ENCODE measurements around the gene KICS2. TPM values are rescaled to one million over a fixed set of nuclear protein-coding genes. Genes with fewer than 3 reads are reported as not detected.

Gene KICS2
- 1 to 10 TPM; 5.0 to 6.3 (median 5.8) TPM for polyA plus RNA-seq (ENCODE audit: insufficient read length in 4 of 4)

- peak; percentile 84 to 94 (median 88) for DNase-seq (ENCODE audit: low read depth in 4 of 4, low spot score in 3 of 4)
These were observed at the start of gene KICS2 for GRCh38 chr12:64222009-64222765. TSS of gene KICS2 (minus strand) at chr12:64222296. CDS start at chr12:64222237, 59 bp downstream.

GRCh38 chr12:64270411-64270810 lies 48.3 kb upstream of the KICS2 start:
- no peak for DNase-seq (ENCODE audit: low read depth in 4 of 4, low spot score in 3 of 4)

GRCh38 chr12:64269161-64269560 lies 47.1 kb upstream of the KICS2 start:
- no peak for DNase-seq (ENCODE audit: low read depth in 4 of 4, low spot score in 3 of 4)

- DNase-seq (ENCODE audit: low read depth in 4 of 4, low spot score in 3 of 4), result no peak
These were observed 46.3 kb upstream of the KICS2 start for GRCh38 chr12:64268409-64268808.

- no peak for DNase-seq (ENCODE audit: low read depth in 4 of 4, low spot score in 3 of 4)
These were observed 43.7 kb upstream of the KICS2 start for GRCh38 chr12:64265839-64266238.

GRCh38 chr12:64261813-64262212 lies 39.7 kb upstream of the KICS2 start:
- DNase-seq (ENCODE audit: low read depth in 4 of 4, low spot score in 3 of 4), result no peak

- no peak for DNase-seq (ENCODE audit: low read depth in 4 of 4, low spot score in 3 of 4)
These were observed 36.5 kb upstream of the KICS2 start for GRCh38 chr12:64258576-64258975.

GRCh38 chr12:64256166-64256800 lies 34.2 kb upstream of the KICS2 start:
- DNase-seq (ENCODE audit: low read depth in 4 of 4, low spot score in 3 of 4), result peak; percentile 45 to 60 (median 52)

- no peak for DNase-seq (ENCODE audit: low read depth in 4 of 4, low spot score in 3 of 4)
These were observed 33.2 kb upstream of the KICS2 start for GRCh38 chr12:64255249-64255648.

GRCh38 chr12:64253356-64253755 lies 31.3 kb upstream of the KICS2 start:
- no peak for DNase-seq (ENCODE audit: low read depth in 4 of 4, low spot score in 3 of 4)

GRCh38 chr12:64252681-64253080 lies 30.6 kb upstream of the KICS2 start:
- no peak for DNase-seq (ENCODE audit: low read depth in 4 of 4, low spot score in 3 of 4)

- no peak for DNase-seq (ENCODE audit: low read depth in 4 of 4, low spot score in 3 of 4)
These were observed 21.7 kb upstream of the KICS2 start for GRCh38 chr12:64243809-64244208.

GRCh38 chr12:64240781-64241180 lies 18.7 kb upstream of the KICS2 start:
- no peak for DNase-seq (ENCODE audit: low read depth in 4 of 4, low spot score in 3 of 4)

- no peak for DNase-seq (ENCODE audit: low read depth in 4 of 4, low spot score in 3 of 4)
These were observed 15.3 kb upstream of the KICS2 start for GRCh38 chr12:64237382-64237781.

GRCh38 chr12:64236549-64236948 lies 14.5 kb upstream of the KICS2 start:
- DNase-seq (ENCODE audit: low read depth in 4 of 4, low spot score in 3 of 4), result no peak

- DNase-seq (ENCODE audit: low read depth in 4 of 4, low spot score in 3 of 4), result no peak
These were observed 10.1 kb upstream of the KICS2 start for GRCh38 chr12:64232196-64232595.

GRCh38 chr12:64229796-64230195 lies 7.7 kb upstream of the KICS2 start:
- no peak for DNase-seq (ENCODE audit: low read depth in 4 of 4, low spot score in 3 of 4)

GRCh38 chr12:64229240-64229639 lies 7.1 kb upstream of the KICS2 start:
- DNase-seq (ENCODE audit: low read depth in 4 of 4, low spot score in 3 of 4), result no peak

- no peak for DNase-seq (ENCODE audit: low read depth in 4 of 4, low spot score in 3 of 4)
These were observed 3.5 kb upstream of the KICS2 start for GRCh38 chr12:64225626-64226025.

GRCh38 chr12:64221651-64222008 lies 466 bp downstream of the KICS2 start:
- peak; percentile 63 to 70 (median 66) for DNase-seq (ENCODE audit: low read depth in 4 of 4, low spot score in 3 of 4)

- DNase-seq (ENCODE audit: low read depth in 4 of 4, low spot score in 3 of 4), result no peak
These were observed 2.0 kb downstream of the KICS2 start for GRCh38 chr12:64220046-64220445.

- DNase-seq (ENCODE audit: low read depth in 4 of 4, low spot score in 3 of 4), result no peak
These were observed 3.0 kb downstream of the KICS2 start for GRCh38 chr12:64219145-64219544.

Data from right renal pelvis (tissue), 4 donors.